OCI-LY1 (cell line): ENCODE measurements around the gene SH2D5.

Source experiments
- H2AFZ ChIP-seq: fragments of 200-600 bp; sonication (generic), shearing (Covaris generic); 2 replicates; pipeline ENCODE4 v1.6.0; 2014; ENCODE audit warnings: antibody characterized with exemption, mild to moderate bottlenecking, low read length
- H3F3A ChIP-seq: fragments of 200-600 bp; sonication (generic), shearing (Covaris generic); 2 replicates; pipeline ENCODE4 v1.6.0; 2014; ENCODE audit warnings: mild to moderate bottlenecking, antibody characterized with exemption, low read length, moderate library complexity; ENCODE audit not compliant: insufficient read depth
- H3K27ac ChIP-seq: fragments of 200-600 bp; sonication (generic); 2 replicates; pipeline ENCODE4 v1.5.1; 2014; ENCODE audit warnings: low read length, mixed run types, mild to moderate bottlenecking, low read depth; ENCODE audit not compliant: poor library complexity, severe bottlenecking
- H3K27me3 ChIP-seq: fragments of 200-600 bp; sonication (generic); 2 replicates; pipeline ENCODE4 v1.6.0; 2014; ENCODE audit warnings: antibody characterized with exemption, mild to moderate bottlenecking, low read length, moderate library complexity; ENCODE audit not compliant: insufficient read depth
- H3K36me3 ChIP-seq: fragments of 200-600 bp; sonication (generic); 2 replicates; pipeline ENCODE4 v1.6.1; 2014; ENCODE audit warnings: mild to moderate bottlenecking, antibody characterized with exemption, low read length, moderate library complexity, mixed read lengths; ENCODE audit not compliant: insufficient read depth
- H3K4me1 ChIP-seq: fragments of 200-600 bp; sonication (generic); 2 replicates; pipeline ENCODE4 v1.5.1; 2014; ENCODE audit warnings: mild to moderate bottlenecking, low read length, moderate library complexity; ENCODE audit not compliant: insufficient read depth, severe bottlenecking
- H3K4me2 ChIP-seq: fragments of 200-600 bp; sonication (generic), shearing (Covaris generic); 2 replicates; pipeline ENCODE4 v1.6.1; 2014; ENCODE audit warnings: low read length
- H3K4me3 ChIP-seq: fragments of 200-600 bp; sonication (generic); 2 replicates; pipeline ENCODE4 v1.5.1; 2014; ENCODE audit warnings: low read length, low read depth, mild to moderate bottlenecking, mixed read lengths; ENCODE audit not compliant: poor library complexity, severe bottlenecking
- H3K79me2 ChIP-seq: fragments of 200-600 bp; shearing (Covaris generic); 2 replicates; pipeline ENCODE4 v1.6.1; 2016; ENCODE audit warnings: mixed run types, low read length, mixed read lengths; ENCODE audit not compliant: insufficient read depth
- H3K9ac ChIP-seq: fragments of 200-600 bp; sonication (generic), shearing (Covaris generic); 2 replicates; pipeline ENCODE4 v1.6.1; 2014; ENCODE audit warnings: mild to moderate bottlenecking, low read length, mixed read lengths
- H3K9me2 ChIP-seq: fragments of 200-600 bp; sonication (generic), shearing (Covaris generic); 2 replicates; pipeline ENCODE4 v1.6.1; 2014; ENCODE audit warnings: low read depth, mild to moderate bottlenecking, low read length, mixed read lengths
- H3K9me3 ChIP-seq: fragments of 200-600 bp; shearing (Covaris generic); 2 replicates; pipeline ENCODE4 v1.6.1; 2014; ENCODE audit warnings: low read length, mixed read lengths
- H4K20me1 ChIP-seq: fragments of 200-600 bp; sonication (generic), shearing (Covaris generic); 2 replicates; pipeline ENCODE4 v1.6.0; 2016; ENCODE audit warnings: mild to moderate bottlenecking, low read length; ENCODE audit not compliant: insufficient read depth
- CTCF ChIP-seq: fragments of 200-600 bp; sonication (generic), shearing (Covaris generic); IDR thresholded peaks from 2 replicates; pipeline ENCODE4 v1.5.1; 2017; ENCODE audit warnings: mild to moderate bottlenecking, antibody characterized with exemption, low read length, moderate library complexity, mixed read lengths
- EZH2 ChIP-seq: fragments of 200-600 bp; sonication (generic), shearing (Covaris generic); IDR thresholded peaks from 2 replicates; pipeline ENCODE4 v1.8.0; 2017; ENCODE audit warnings: borderline replicate concordance, mixed run types, mild to moderate bottlenecking, antibody characterized with exemption, low read length, moderate library complexity, mixed read lengths

The SH2D5 gene

DNA sequence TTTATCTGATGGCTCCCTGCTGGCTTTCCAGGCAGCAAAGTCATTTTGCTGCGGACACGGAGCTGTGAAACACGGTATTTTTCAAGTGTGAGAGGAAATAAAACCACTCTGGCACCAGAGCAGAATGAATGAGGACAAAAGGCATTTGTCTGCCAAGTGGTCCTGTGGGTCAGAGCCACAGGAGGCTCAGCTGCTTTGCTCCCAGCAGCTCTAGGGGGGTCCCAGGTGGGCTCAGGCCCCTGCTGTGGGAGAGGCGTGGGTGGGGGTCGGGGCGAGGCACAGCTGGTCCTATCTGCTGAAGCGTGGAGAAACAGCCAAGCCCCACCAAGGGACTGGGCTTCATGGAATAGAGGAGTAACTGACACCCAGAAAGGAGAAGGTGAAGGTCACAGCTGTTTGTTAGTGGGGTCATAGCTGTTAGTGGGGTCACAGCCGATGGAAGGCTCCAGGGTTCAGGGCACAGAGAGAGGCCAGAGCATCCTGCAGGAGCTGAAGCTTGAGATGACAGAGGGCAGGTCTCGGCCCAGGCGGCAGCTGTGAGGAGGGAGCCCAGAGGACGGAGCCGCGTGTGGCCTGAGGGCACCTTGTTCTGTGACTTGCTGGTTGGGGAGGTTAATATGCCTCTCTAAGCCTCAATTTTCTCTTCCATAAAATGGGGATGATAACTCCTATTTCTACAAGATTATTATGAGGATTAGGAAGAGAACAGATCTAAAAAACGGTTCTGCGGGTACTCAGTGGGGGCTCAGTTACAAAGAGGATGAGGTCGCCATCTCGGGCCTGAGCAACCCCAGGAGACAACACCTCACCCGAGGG is 21.8 kb downstream of the SH2D5 start:
- H3K9ac ChIP-seq, result no peak overlapping the region
- TF ChIP-seq CTCF, result no peak
- no peak for TF ChIP-seq EZH2
- H4K20me1 ChIP-seq, result no peaks in the 10 kb centered on the region
- no peaks in the 10 kb centered on the region for H3K4me1 ChIP-seq
- H3K9me3 ChIP-seq, result no peaks in the 10 kb centered on the region
- H3K36me3 ChIP-seq, result no peaks in the 10 kb centered on the region
- H3K4me3 ChIP-seq, result no peak overlapping the region
- peaks cover 6% of the 10 kb centered on the region for H3K27me3 ChIP-seq
- no peak overlapping the region for H3K4me2 ChIP-seq
- no peaks in the 10 kb centered on the region for H3K9me2 ChIP-seq
- no peak overlapping the region for H2AFZ ChIP-seq
- H3K79me2 ChIP-seq, result no peaks in the 10 kb centered on the region
- no peaks in the 10 kb centered on the region for H3F3A ChIP-seq
- H3K27ac ChIP-seq, result no peak overlapping the region

- Histone ChIP-seq H2AFZ (no peak overlapping the region), H3K27ac (no peak overlapping the region), H4K20me1 (no peaks in the 10 kb centered on the region), H3K4me1 (no peaks in the 10 kb centered on the region), H3K9me2 (no peaks in the 10 kb centered on the region), H3K4me2 (no peak overlapping the region), H3F3A (no peaks in the 10 kb centered on the region), H3K4me3 (no peak overlapping the region), H3K9me3 (no peaks in the 10 kb centered on the region), H3K27me3 (peaks cover 6% of the 10 kb centered on the region), H3K79me2 (no peaks in the 10 kb centered on the region), H3K36me3 (no peaks in the 10 kb centered on the region), H3K9ac (no peak overlapping the region)
- TF ChIP-seq EZH2, result no peak
- no peak for TF ChIP-seq CTCF
Measured at GRCh38 chr1:20709868-20710267, 22.6 kb downstream of the SH2D5 start.

- H3K4me1 ChIP-seq, result no peaks in the 10 kb centered on the region
- no peaks in the 10 kb centered on the region for H3K9me3 ChIP-seq
- H3K9ac ChIP-seq, result no peak overlapping the region
- no peaks in the 10 kb centered on the region for H3F3A ChIP-seq
- no peak overlapping the region for H3K27ac ChIP-seq
- H2AFZ ChIP-seq, result no peak overlapping the region
- peaks cover 6% of the 10 kb centered on the region for H3K27me3 ChIP-seq
- H3K36me3 ChIP-seq, result no peaks in the 10 kb centered on the region
- no peaks in the 10 kb centered on the region for H4K20me1 ChIP-seq
- no peak for TF ChIP-seq CTCF
- TF ChIP-seq EZH2, result no peak
- no peak overlapping the region for H3K4me2 ChIP-seq
- no peak overlapping the region for H3K4me3 ChIP-seq
- no peaks in the 10 kb centered on the region for H3K9me2 ChIP-seq
- no peaks in the 10 kb centered on the region for H3K79me2 ChIP-seq
Measured at GRCh38 chr1:20708891-20709290, 23.6 kb downstream of the SH2D5 start.
